Neuronal stem cell (in vitro differentiated cells): ENCODE data around the gene ALKBH8.

Experiments
- DNase-seq: peaks from one replicate; pipeline ENCODE4 v3.0.0-alpha.2; 2013; ENCODE audit warnings: low spot score
- H2AFZ ChIP-seq: one replicate; pipeline ENCODE4 v1.6.1; 2013; ENCODE audit warnings: mild to moderate bottlenecking, low read length, inconsistent platforms
- H2AK5ac ChIP-seq: 2 replicates; pipeline ENCODE4 v1.6.1; 2013; ENCODE audit warnings: low read depth, mild to moderate bottlenecking, inconsistent platforms, low read length, moderate library complexity, mixed read lengths
- H2BK120ac ChIP-seq: 2 replicates; pipeline ENCODE4 v1.6.1; 2013; ENCODE audit warnings: low read depth, mild to moderate bottlenecking, inconsistent platforms, low read length, moderate library complexity, mixed read lengths
- H2BK12ac ChIP-seq: one replicate; pipeline ENCODE4 v1.6.1; 2013; ENCODE audit warnings: low read length, inconsistent platforms
- H2BK15ac ChIP-seq: 2 replicates; pipeline ENCODE4 v1.6.1; 2013; ENCODE audit warnings: mild to moderate bottlenecking, low read length, inconsistent platforms, mixed read lengths
- H2BK5ac ChIP-seq: one replicate; pipeline ENCODE4 v1.6.1; 2013; ENCODE audit warnings: inconsistent platforms, mild to moderate bottlenecking, low read length, moderate library complexity
- H3K14ac ChIP-seq: one replicate; pipeline ENCODE4 v1.6.1; 2013; ENCODE audit warnings: low read length, inconsistent platforms
- H3K18ac ChIP-seq: 2 replicates; pipeline ENCODE4 v1.6.1; 2013; ENCODE audit warnings: low read length, inconsistent platforms
- H3K23ac ChIP-seq: 2 replicates; pipeline ENCODE4 v1.6.1; 2013; ENCODE audit warnings: low read depth, mild to moderate bottlenecking, mixed read lengths, low read length, inconsistent platforms; ENCODE audit not compliant: poor library complexity
- H3K27ac ChIP-seq: replicated peaks from 3 replicates; pipeline ENCODE4 v1.5.1; 2013; ENCODE audit warnings: low read length, inconsistent platforms
- H3K27me3 ChIP-seq, 3 experiments: 2 replicates each; pipeline ENCODE4 v1.6.1; 2013; ENCODE audit warnings: low read length in 3 of 3, mild to moderate bottlenecking in 2 of 3, inconsistent platforms in 1 of 3, low read depth in 1 of 3, mixed read lengths in 1 of 3, moderate library complexity in 1 of 3; ENCODE audit not compliant: control insufficient read depth in 3 of 3, insufficient read depth in 3 of 3
- H3K36me3 ChIP-seq, 2 donors: replicated peaks in 1 of 2; 2 replicates each; pipeline ENCODE4 v1.6.1; 2013; ENCODE audit warnings: low read length in 2 of 2; ENCODE audit not compliant: control insufficient read depth in 2 of 2, insufficient read depth in 2 of 2
- H3K4ac ChIP-seq: 2 replicates; pipeline ENCODE4 v1.6.1; 2013; ENCODE audit warnings: inconsistent platforms, mild to moderate bottlenecking, low read length, moderate library complexity
- H3K4me1 ChIP-seq, 2 donors: 1 replicate in 1 of 2; 2 replicates in 1 of 2; pipeline ENCODE4 v1.6.1; 2013; ENCODE audit warnings: low read length in 2 of 2, low read depth in 1 of 2; ENCODE audit not compliant: control insufficient read depth in 2 of 2, insufficient read depth in 1 of 2
- H3K4me2 ChIP-seq: one replicate; pipeline ENCODE4 v1.6.1; 2013; ENCODE audit warnings: mild to moderate bottlenecking, low read length, inconsistent platforms; ENCODE audit not compliant: insufficient read depth, poor library complexity, severe bottlenecking
- H3K4me3 ChIP-seq, 2 donors: 2 replicates each; pipeline ENCODE4 v1.5.1; 2013; ENCODE audit warnings: low read length in 2 of 2, mild to moderate bottlenecking in 2 of 2, inconsistent platforms in 1 of 2, moderate library complexity in 1 of 2
- H3K79me1 ChIP-seq: one replicate; pipeline ENCODE4 v1.6.1; 2013; ENCODE audit warnings: low read depth, mild to moderate bottlenecking, inconsistent platforms, low read length, moderate library complexity
- H3K9ac ChIP-seq: one replicate; pipeline ENCODE4 v1.6.1; 2013; ENCODE audit warnings: mild to moderate bottlenecking, low read depth, low read length, inconsistent platforms; ENCODE audit not compliant: poor library complexity
- H3K9me3 ChIP-seq, 2 donors: replicated peaks in 1 of 2; 2 replicates each; pipeline versions ENCODE3 to v1.6.1; 2013; ENCODE audit warnings: low read length in 2 of 2, mild to moderate bottlenecking in 2 of 2, inconsistent platforms in 1 of 2, low read depth in 1 of 2, mixed read lengths in 1 of 2, moderate library complexity in 1 of 2; ENCODE audit not compliant: control insufficient read depth in 2 of 2, insufficient read depth in 1 of 2
- H4K8ac ChIP-seq: one replicate; pipeline ENCODE4 v1.6.1; 2013; ENCODE audit warnings: low read depth, mild to moderate bottlenecking, inconsistent platforms, low read length, moderate library complexity
- H4K91ac ChIP-seq: one replicate; pipeline ENCODE4 v1.6.1; 2013; ENCODE audit warnings: low read length, low read depth, mild to moderate bottlenecking, inconsistent platforms; ENCODE audit not compliant: poor library complexity
- WGBS, 2 donors: extraction: QIAGEN DNeasy Blood & Tissue Kit; methylation state at CpG; one replicate each; pipeline ENCODE4 v1.1.7; 2013; ENCODE audit warnings: missing lambda C conversion rate in 2 of 2, mixed read lengths in 1 of 2; ENCODE audit not compliant: insufficient read length in 2 of 2, insufficient replicate concordance in 1 of 2; ENCODE audit errors: extremely low coverage in 2 of 2; 5-methylcytosine and 5-hydroxymethylcytosine counted together

Gene ALKBH8

DNA sequence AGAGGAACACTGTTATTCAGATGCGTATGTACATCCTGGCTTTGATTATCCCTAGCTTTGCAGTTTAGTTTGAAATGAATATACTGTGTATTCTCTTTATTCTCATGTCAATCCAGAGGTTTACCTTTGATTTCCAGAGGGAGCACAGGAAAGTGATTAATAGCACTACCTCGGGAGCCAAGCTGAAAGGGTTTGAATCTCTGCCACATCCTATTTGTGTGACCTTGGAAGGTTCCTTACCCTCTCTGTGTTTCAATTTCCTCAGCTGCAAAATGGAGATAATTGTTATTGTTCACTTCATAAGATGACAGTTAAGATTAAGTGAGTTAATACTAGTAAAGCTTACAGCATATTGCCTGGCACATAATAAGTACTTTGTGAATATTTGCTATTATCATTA, 43.3 kb upstream of the ALKBH8 start:
- H3K4ac ChIP-seq, result no peak overlapping the region
- no peak overlapping the region for H3K14ac ChIP-seq
- no peaks in the 10 kb centered on the region for H3K79me1 ChIP-seq
- H2AK5ac ChIP-seq, result no peak overlapping the region
- H3K23ac ChIP-seq, result no peak overlapping the region
- no peak overlapping the region for H2BK120ac ChIP-seq
- no CpG with 5 or more reads among the region's 2 CpGs for WGBS, 2 donors
- H3K36me3 ChIP-seq, result no peaks in the 10 kb centered on the region
- H3K27ac ChIP-seq, result no peak overlapping the region
- H3K4me3 ChIP-seq, result no peak overlapping the region
- no peak overlapping the region for H3K9ac ChIP-seq
- H2BK12ac ChIP-seq, result no peak overlapping the region
- no peak overlapping the region for H2AFZ ChIP-seq
- H3K9me3 ChIP-seq, result no peaks in the 10 kb centered on the region
- no peak overlapping the region for H2BK5ac ChIP-seq
- DNase-seq, result no peak
- H3K4me1 ChIP-seq, result peaks cover 3 to 13% of the 10 kb centered on the region in 2 donors
- peaks cover 0 to 5% (median 0%) of the 10 kb centered on the region in 3 experiments for H3K27me3 ChIP-seq
- H4K91ac ChIP-seq, result no peak overlapping the region
- no peak overlapping the region for H2BK15ac ChIP-seq
- no peak overlapping the region for H3K18ac ChIP-seq
- H3K4me2 ChIP-seq, result no peak overlapping the region
- H4K8ac ChIP-seq, result no peak overlapping the region

DNA sequence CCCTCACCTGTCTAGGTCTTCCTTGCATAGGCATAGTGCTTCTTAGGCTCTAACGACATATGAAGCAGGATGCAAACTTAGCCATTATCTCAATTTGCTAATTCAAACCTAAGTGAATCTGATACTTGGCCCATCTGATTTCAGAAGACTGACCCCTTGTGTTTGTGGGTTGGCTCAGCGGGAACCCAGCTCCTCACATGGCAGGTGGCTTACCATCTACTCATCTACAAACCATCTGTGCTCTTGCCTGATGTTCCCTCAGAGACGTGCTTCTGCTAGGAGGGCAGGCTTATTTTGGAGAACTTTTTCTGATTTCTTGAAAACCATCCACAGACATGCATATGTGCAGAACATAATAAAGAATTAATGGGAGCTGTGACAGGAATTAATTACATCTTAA, 40.6 kb upstream of the ALKBH8 start:
- H2BK5ac ChIP-seq, result no peak overlapping the region
- H4K8ac ChIP-seq, result no peak overlapping the region
- H3K4me2 ChIP-seq, result no peak overlapping the region
- H3K14ac ChIP-seq, result no peak overlapping the region
- H3K4me1 ChIP-seq, result peaks cover 3 to 13% of the 10 kb centered on the region in 2 donors
- no peak overlapping the region for H3K27ac ChIP-seq
- H4K91ac ChIP-seq, result no peak overlapping the region
- H3K79me1 ChIP-seq, result no peaks in the 10 kb centered on the region
- H2AK5ac ChIP-seq, result no peak overlapping the region
- H2AFZ ChIP-seq, result no peak overlapping the region
- no peak overlapping the region for H3K4ac ChIP-seq
- no peaks in the 10 kb centered on the region for H3K36me3 ChIP-seq
- no peak overlapping the region for H2BK120ac ChIP-seq
- H3K18ac ChIP-seq, result no peak overlapping the region
- WGBS, 2 donors, result no CpG with 5 or more reads among the region's 3 CpGs
- H3K4me3 ChIP-seq, result no peak overlapping the region
- no peaks in the 10 kb centered on the region for H3K9me3 ChIP-seq
- no peak overlapping the region for H3K9ac ChIP-seq
- H2BK15ac ChIP-seq, result no peak overlapping the region
- no peak overlapping the region for H3K23ac ChIP-seq
- H2BK12ac ChIP-seq, result no peak overlapping the region
- peaks cover 0 to 5% (median 0%) of the 10 kb centered on the region in 3 experiments for H3K27me3 ChIP-seq
- no peak for DNase-seq

DNA sequence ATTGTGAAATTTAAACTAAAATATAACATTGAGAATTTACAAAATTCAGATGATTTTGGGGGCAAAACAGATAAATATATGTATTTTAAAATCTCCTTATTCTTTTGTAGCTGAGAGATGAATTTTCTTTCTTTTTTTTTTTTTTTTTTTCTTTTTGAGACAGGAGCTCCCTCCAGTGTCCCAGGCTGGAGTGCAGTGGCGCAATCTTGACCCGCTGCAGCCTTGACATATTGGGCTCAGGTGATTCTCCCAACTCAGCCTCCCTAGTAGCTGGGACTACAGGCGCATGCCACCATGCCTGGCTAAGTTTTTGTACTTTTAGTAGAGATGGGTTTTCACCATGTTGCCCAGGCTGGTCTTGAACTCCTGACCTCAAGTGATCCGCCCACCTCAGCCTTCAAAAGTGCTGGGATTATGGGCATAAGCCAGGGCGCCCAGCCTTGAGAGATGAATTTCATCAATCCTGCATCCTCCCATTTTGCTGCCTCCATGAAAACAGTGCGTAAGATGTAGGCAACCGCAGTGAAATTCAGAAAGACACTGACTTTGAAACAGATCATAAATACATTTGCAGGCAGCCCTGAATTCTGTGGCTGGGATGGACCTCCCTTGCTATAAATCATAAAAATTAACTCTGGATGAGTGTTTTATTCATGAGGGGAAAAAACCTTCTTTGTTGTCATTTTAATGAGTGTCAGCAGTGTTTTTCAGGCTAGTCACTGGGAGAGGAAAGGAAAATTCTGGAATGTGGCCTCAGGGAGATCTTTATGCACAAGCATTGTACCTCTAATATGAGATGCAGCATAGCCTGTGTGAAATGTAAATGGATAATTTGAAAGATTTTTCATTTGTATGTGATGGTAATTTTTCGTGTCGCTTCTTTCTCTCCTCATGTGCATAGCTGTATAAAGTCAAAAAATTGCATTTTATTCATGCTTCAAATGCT, 39.8 kb upstream of the ALKBH8 start:
- H3K4me3 ChIP-seq, result no peak overlapping the region
- H3K4me2 ChIP-seq, result no peak overlapping the region
- H3K36me3 ChIP-seq, result no peaks in the 10 kb centered on the region
- no peaks in the 10 kb centered on the region for H3K79me1 ChIP-seq
- H3K4me1 ChIP-seq, result peaks cover 3 to 13% of the 10 kb centered on the region in 2 donors
- no peak for DNase-seq
- H3K9ac ChIP-seq, result no peak overlapping the region
- no peak overlapping the region for H4K8ac ChIP-seq
- H2BK5ac ChIP-seq, result no peak overlapping the region
- no peak overlapping the region for H3K14ac ChIP-seq
- no peak overlapping the region for H3K18ac ChIP-seq
- WGBS, 2 donors, result no CpG with 5 or more reads among the region's 9 CpGs
- H2AK5ac ChIP-seq, result no peak overlapping the region
- no peak overlapping the region for H3K23ac ChIP-seq
- H3K27me3 ChIP-seq, result peaks cover 0 to 5% (median 0%) of the 10 kb centered on the region in 3 experiments
- no peak overlapping the region for H2AFZ ChIP-seq
- no peak overlapping the region for H2BK12ac ChIP-seq
- no peak overlapping the region for H3K27ac ChIP-seq
- no peak overlapping the region for H3K4ac ChIP-seq
- H3K9me3 ChIP-seq, result no peaks in the 10 kb centered on the region
- no peak overlapping the region for H4K91ac ChIP-seq
- H2BK15ac ChIP-seq, result no peak overlapping the region
- H2BK120ac ChIP-seq, result no peak overlapping the region

DNA sequence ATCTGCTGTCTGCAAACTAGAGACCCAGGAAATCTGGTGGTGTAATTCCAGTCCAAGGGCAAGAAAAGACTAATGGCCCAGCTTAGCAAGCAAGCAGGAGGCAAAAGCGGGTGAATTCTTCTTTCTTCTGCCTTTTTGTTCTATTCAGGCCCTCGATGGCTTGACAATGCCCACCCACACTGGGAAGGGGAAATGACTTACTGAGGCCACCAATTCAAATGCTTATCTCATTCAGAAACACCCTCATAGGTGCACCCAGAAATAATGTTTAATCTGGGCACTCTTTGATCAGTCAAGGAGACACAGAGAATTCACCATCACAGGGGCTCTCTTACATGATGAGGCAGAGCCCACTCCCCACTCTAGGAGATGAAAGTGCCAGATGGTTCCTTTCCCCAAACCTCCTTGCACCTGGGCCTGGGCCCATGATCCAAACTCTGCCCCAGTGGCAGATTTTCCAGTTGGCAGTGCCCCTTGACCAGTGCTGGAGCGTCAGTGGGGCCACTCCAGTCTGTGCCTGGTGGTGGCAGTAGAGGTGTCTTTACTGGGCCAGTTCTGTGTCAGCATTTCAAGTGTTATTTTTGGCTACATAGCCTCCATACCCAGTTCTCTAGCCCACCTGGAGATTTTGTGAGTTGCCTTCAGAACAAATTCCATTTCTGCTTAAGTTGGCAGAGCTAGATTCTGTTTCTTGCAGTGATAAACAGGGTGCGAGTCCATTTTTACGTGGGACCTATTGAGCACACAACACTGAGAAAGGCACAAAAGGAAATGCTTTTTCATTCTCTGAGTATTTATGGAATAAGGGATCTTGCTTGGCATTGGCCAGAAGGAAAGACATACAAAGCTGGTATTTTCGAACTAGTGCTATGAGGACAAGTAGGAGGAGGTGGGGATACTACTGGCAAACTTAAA, 32.9 kb upstream of the ALKBH8 start:
- H3K18ac ChIP-seq, result no peak overlapping the region
- H2BK15ac ChIP-seq, result no peak overlapping the region
- no peak overlapping the region for H3K9ac ChIP-seq
- no peaks in the 10 kb centered on the region for H3K79me1 ChIP-seq
- no peak overlapping the region for H3K23ac ChIP-seq
- no CpG with 5 or more reads among the region's 6 CpGs for WGBS, 2 donors
- H2BK120ac ChIP-seq, result no peak overlapping the region
- no peak overlapping the region for H3K14ac ChIP-seq
- H2BK5ac ChIP-seq, result no peak overlapping the region
- peaks cover 0 to 7% of the 10 kb centered on the region in 2 donors for H3K4me1 ChIP-seq
- no peak overlapping the region for H4K91ac ChIP-seq
- H3K36me3 ChIP-seq, result no peaks in the 10 kb centered on the region
- H3K4me3 ChIP-seq, result no peak overlapping the region
- H3K4ac ChIP-seq, result no peak overlapping the region
- H3K4me2 ChIP-seq, result no peak overlapping the region
- no peak overlapping the region for H2BK12ac ChIP-seq
- H2AK5ac ChIP-seq, result no peak overlapping the region
- H3K27ac ChIP-seq, result no peak overlapping the region
- H4K8ac ChIP-seq, result no peak overlapping the region
- H2AFZ ChIP-seq, result no peak overlapping the region
- H3K27me3 ChIP-seq, result peaks cover 0 to 10% (median 2%) of the 10 kb centered on the region in 3 experiments
- DNase-seq, result no peak
- H3K9me3 ChIP-seq, result no peaks in the 10 kb centered on the region
